ENCODE results near the gene PPM1H. TPM values are rescaled to one million over a fixed set of nuclear protein-coding genes. Genes with fewer than 3 reads are reported as not detected.

The PPM1H gene
- total and polyA plus RNA-seq, 12 donors: 0.81 to 5.5 (median 2.6) TPM

GRCh38 chr12:62597253-62597652 lies 337.7 kb downstream of the PPM1H start:
- 96 to 98% (median 98%) methylated on average over 3 of the region's 3 CpGs for WGBS, 4 donors
- TF ChIP-seq POLR2A (IDR thresholded peaks at IDR 0.05): no peak
- TF ChIP-seq CTCF (IDR thresholded peaks at IDR 0.05): no peak
- H3K36me3 ChIP-seq (replicated peaks in 1 of 2): peaks cover 0 to 8% of the 10 kb centered on the region in 2 donors
- no peak overlapping the region for H3K27ac ChIP-seq
- intact Hi-C loops (cut with DNase I): no loop called here
- peaks cover 6 to 8% of the 10 kb centered on the region in 2 donors for H3K4me1 ChIP-seq (replicated peaks in 1 of 2)
- no peak overlapping the region for H3K4me3 ChIP-seq
- no peaks in the 10 kb centered on the region for H3K9me3 ChIP-seq (replicated peaks in 1 of 3)
- DNase-seq: no peak
- no peaks in the 10 kb centered on the region for H3K27me3 ChIP-seq

MicroRNAs encoded within 50 kb of the gene (microRNA counts, 767-probe panel; counts per million panel counts)
- microRNA hsa-let-7i-5p: 6,400 to 7,476 counts per million in 2 donors

Small RNAs within 50 kb of the gene (microRNA-seq; reads per million reads assigned to microRNA genes)
- gene MIRLET7I: 32,405 to 53,542 (median 52,578) reads per million in 3 donors

Small RNAs within 50 kb of the gene (small RNA-seq; reads per million reads assigned to genes)
- gene MIRLET7I (2,015 to 2,694 reads per million in 2 donors), gene RF00019 (0 reads per million in 2 donors), gene RNU1-83P (0 to 0.08 reads per million in 2 donors)

Other genes with a start within 250 kb of the PPM1H start
- gene AVPR1A, start 216.1 kb upstream of the PPM1H start, total RNA-seq: 100 to 1,000 TPM in 7 of 9 donors, 10 to 100 TPM in 1, 1 to 10 TPM in 1; 1.2 to 273 (median 160) TPM
- gene AVPR1A, start 216.1 kb upstream of the PPM1H start, polyA plus RNA-seq: 10 to 100 TPM in 1 of 3 donors, 1 to 10 TPM in 2; 1.9 to 44.4 (median 6.5) TPM

Data from adrenal gland (tissue), 12 donors.